Glomerular visceral epithelial cell (primary cell): ENCODE results near the gene ARMC2.

Experiments
- DNase-seq: peaks from one replicate; pipeline ENCODE4 v3.0.0-alpha.2; 2016; ENCODE audit errors: extremely low spot score

ARMC2 gene

GRCh38 chr6:108988296-108988695 is 140.1 kb downstream of the ARMC2 start:
- no peak for DNase-seq

- no peak for DNase-seq
These were observed 140.5 kb downstream of the ARMC2 start for GRCh38 chr6:108988765-108989164.

GRCh38 chr6:108989700-108990099 is 141.5 kb downstream of the ARMC2 start:
- no peak for DNase-seq

GRCh38 chr6:108993876-108994275 is 145.7 kb downstream of the ARMC2 start:
- DNase-seq, result no peak

- no peak for DNase-seq
These were observed 147.1 kb downstream of the ARMC2 start for GRCh38 chr6:108995296-108995695.

- no peak for DNase-seq
These were observed 148.0 kb downstream of the ARMC2 start for GRCh38 chr6:108996208-108996607.

GRCh38 chr6:108998485-108998884 is 150.3 kb downstream of the ARMC2 start:
- no peak for DNase-seq

GRCh38 chr6:108999428-108999827 is 151.2 kb downstream of the ARMC2 start:
- DNase-seq, result no peak

GRCh38 chr6:109000289-109000688 is 152.1 kb downstream of the ARMC2 start:
- DNase-seq, result no peak

GRCh38 chr6:109001291-109001894 is 153.2 kb downstream of the ARMC2 start:
- DNase-seq, result no peak

GRCh38 chr6:109002051-109002697 is 154.0 kb downstream of the ARMC2 start:
- no peak for DNase-seq

GRCh38 chr6:109002882-109003281 is 154.7 kb downstream of the ARMC2 start:
- DNase-seq, result no peak

GRCh38 chr6:109006818-109007217 is 158.6 kb downstream of the ARMC2 start:
- no peak for DNase-seq

GRCh38 chr6:109007521-109007920 is 159.3 kb downstream of the ARMC2 start:
- DNase-seq, result no peak

- no peak for DNase-seq
These were observed 159.8 kb downstream of the ARMC2 start for GRCh38 chr6:109008054-109008453.

- peak; percentile 42 for DNase-seq
These were observed 160.5 kb downstream of the ARMC2 start for GRCh38 chr6:109008537-109009235.

- DNase-seq, result peak; percentile 89
These were observed 161.2 kb downstream of the ARMC2 start for GRCh38 chr6:109009236-109009961.

GRCh38 chr6:109009962-109010704 is 161.9 kb downstream of the ARMC2 start:
- DNase-seq, result no peak

- DNase-seq, result no peak
These were observed 162.5 kb downstream of the ARMC2 start for GRCh38 chr6:109010705-109011102.

GRCh38 chr6:109013656-109014305 is 165.6 kb downstream of the ARMC2 start:
- no peak for DNase-seq

GRCh38 chr6:109014606-109015005 is 166.4 kb downstream of the ARMC2 start:
- no peak for DNase-seq
